ENCODE measurements around the gene PDLIM7. TPM values are rescaled to one million over a fixed set of nuclear protein-coding genes. Genes with fewer than 3 reads are reported as not detected.

PDLIM7 gene
- polyA plus RNA-seq, 1 of the 3 experiments (the other 2 are of a cell fraction): 206 TPM

DNA sequence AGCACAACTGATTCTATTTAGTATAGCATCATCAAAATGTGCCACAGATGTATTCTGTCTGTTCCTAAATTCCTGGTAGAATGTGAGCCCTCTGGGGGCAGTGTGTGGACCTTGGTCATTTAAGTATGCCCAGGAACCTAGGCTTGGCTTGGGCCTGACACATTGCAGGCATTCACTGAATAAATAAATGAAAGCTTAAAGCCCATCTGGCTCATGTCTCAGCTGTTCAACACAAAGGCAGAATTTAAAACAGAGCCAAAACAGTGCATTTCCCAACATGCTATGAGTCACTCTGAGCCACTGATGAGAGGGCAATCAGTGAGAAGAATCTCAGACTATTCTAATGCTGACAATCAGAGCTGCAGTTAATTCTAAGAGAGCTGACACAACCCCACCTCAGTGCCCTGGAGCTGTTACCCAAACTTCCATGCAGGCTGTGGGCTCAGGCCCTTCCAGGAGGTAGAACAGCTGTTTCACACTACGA lies 48.9 kb upstream of the PDLIM7 start (continued):
- peak; percentile 92; the same call in 1 of the 2 replicates for TF ChIP-seq SIN3A (IDR thresholded peaks at IDR 0.05; ENCODE audit: borderline replicate concordance, low read depth, low read length)
- no peak; the same call in 1 of the 2 replicates for TF ChIP-seq RXRA (IDR thresholded peaks at IDR 0.05; ENCODE audit: borderline replicate concordance, low read depth)
- TF ChIP-seq NFIC (IDR thresholded peaks at IDR 0.05; ENCODE audit: borderline replicate concordance): peak; percentile 86
- TF ChIP-seq, protein P1, sequence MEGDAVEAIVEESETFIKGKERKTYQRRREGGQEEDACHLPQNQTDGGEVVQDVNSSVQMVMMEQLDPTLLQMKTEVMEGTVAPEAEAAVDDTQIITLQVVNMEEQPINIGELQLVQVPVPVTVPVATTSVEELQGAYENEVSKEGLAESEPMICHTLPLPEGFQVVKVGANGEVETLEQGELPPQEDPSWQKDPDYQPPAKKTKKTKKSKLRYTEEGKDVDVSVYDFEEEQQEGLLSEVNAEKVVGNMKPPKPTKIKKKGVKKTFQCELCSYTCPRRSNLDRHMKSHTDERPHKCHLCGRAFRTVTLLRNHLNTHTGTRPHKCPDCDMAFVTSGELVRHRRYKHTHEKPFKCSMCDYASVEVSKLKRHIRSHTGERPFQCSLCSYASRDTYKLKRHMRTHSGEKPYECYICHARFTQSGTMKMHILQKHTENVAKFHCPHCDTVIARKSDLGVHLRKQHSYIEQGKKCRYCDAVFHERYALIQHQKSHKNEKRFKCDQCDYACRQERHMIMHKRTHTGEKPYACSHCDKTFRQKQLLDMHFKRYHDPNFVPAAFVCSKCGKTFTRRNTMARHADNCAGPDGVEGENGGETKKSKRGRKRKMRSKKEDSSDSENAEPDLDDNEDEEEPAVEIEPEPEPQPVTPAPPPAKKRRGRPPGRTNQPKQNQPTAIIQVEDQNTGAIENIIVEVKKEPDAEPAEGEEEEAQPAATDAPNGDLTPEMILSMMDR (IDR thresholded peaks at IDR 0.05): peak; percentile 35
- TF ChIP-seq FOXM1 (IDR thresholded peaks at IDR 0.05; ENCODE audit: low read depth): 0 out of 2 replicates have a peak, but pooled peaks have one; percentile 26
- TF ChIP-seq EP300 (IDR thresholded peaks at IDR 0.05; ENCODE audit: borderline replicate concordance in 1 of 2, low read depth in 1 of 2, low read length in 1 of 2): peak; percentile 24 to 51; a peak in 2 of 4 replicates
- TF ChIP-seq, protein P2, sequence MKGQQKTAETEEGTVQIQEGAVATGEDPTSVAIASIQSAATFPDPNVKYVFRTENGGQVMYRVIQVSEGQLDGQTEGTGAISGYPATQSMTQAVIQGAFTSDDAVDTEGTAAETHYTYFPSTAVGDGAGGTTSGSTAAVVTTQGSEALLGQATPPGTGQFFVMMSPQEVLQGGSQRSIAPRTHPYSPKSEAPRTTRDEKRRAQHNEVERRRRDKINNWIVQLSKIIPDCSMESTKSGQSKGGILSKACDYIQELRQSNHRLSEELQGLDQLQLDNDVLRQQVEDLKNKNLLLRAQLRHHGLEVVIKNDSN (IDR thresholded peaks at IDR 0.05; ENCODE audit: borderline replicate concordance, low read depth): peak; percentile 53; the same call in 1 of the 2 replicates

- 92% methylated on average over 4 of the region's 4 CpGs for WGBS (ENCODE audit: low lambda C conversion rate)
- TF ChIP-seq SMC3 (IDR thresholded peaks at IDR 0.05; ENCODE audit: low read depth, low read length) (no peak), RCOR1 (IDR thresholded peaks at IDR 0.05; ENCODE audit: low read length) (no peak), EP300 (IDR thresholded peaks at IDR 0.05; ENCODE audit: borderline replicate concordance in 1 of 2, low read depth in 1 of 2, low read length in 1 of 2) (no peak), TEAD4 (IDR thresholded peaks at IDR 0.05; ENCODE audit: borderline replicate concordance, insufficient read depth) (no peak), FOXJ3 (CRISPR knock-in tag; IDR thresholded peaks at IDR 0.05) (no peak), NRF1 (IDR thresholded peaks at IDR 0.05; ENCODE audit: low read depth, low read length) (no peak), YY1 (IDR thresholded peaks at IDR 0.05; ENCODE audit: low read depth) (no peak), POLR2AphosphoS5 (IDR thresholded peaks at IDR 0.05; ENCODE audit: low read depth, low read length) (no peak), PBX3 (IDR thresholded peaks at IDR 0.05) (no peak), EZH2phosphoT487 (IDR thresholded peaks at IDR 0.05; ENCODE audit: borderline replicate concordance, low read depth) (no peak), MAX (IDR thresholded peaks at IDR 0.05; ENCODE audit: low read depth) (no peak), RXRA (IDR thresholded peaks at IDR 0.05; ENCODE audit: borderline replicate concordance, low read depth) (no peak)
- TF ChIP-seq, protein P3, sequence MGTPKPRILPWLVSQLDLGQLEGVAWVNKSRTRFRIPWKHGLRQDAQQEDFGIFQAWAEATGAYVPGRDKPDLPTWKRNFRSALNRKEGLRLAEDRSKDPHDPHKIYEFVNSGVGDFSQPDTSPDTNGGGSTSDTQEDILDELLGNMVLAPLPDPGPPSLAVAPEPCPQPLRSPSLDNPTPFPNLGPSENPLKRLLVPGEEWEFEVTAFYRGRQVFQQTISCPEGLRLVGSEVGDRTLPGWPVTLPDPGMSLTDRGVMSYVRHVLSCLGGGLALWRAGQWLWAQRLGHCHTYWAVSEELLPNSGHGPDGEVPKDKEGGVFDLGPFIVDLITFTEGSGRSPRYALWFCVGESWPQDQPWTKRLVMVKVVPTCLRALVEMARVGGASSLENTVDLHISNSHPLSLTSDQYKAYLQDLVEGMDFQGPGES (IDR thresholded peaks at IDR 0.05; ENCODE audit: low read depth, low read length): no peak
- TF ChIP-seq, protein P4, sequence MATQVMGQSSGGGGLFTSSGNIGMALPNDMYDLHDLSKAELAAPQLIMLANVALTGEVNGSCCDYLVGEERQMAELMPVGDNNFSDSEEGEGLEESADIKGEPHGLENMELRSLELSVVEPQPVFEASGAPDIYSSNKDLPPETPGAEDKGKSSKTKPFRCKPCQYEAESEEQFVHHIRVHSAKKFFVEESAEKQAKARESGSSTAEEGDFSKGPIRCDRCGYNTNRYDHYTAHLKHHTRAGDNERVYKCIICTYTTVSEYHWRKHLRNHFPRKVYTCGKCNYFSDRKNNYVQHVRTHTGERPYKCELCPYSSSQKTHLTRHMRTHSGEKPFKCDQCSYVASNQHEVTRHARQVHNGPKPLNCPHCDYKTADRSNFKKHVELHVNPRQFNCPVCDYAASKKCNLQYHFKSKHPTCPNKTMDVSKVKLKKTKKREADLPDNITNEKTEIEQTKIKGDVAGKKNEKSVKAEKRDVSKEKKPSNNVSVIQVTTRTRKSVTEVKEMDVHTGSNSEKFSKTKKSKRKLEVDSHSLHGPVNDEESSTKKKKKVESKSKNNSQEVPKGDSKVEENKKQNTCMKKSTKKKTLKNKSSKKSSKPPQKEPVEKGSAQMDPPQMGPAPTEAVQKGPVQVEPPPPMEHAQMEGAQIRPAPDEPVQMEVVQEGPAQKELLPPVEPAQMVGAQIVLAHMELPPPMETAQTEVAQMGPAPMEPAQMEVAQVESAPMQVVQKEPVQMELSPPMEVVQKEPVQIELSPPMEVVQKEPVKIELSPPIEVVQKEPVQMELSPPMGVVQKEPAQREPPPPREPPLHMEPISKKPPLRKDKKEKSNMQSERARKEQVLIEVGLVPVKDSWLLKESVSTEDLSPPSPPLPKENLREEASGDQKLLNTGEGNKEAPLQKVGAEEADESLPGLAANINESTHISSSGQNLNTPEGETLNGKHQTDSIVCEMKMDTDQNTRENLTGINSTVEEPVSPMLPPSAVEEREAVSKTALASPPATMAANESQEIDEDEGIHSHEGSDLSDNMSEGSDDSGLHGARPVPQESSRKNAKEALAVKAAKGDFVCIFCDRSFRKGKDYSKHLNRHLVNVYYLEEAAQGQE (IDR thresholded peaks at IDR 0.05; ENCODE audit: low read depth, low read length): no peak
Observed at GRCh38 chr5:177545487-177546257, 48.3 kb upstream of the PDLIM7 start.

More at GRCh38 chr5:177545487-177546257, 48.3 kb upstream of the PDLIM7 start:
- DNase-seq: no peak
- H3F3A ChIP-seq (replicated peaks; ENCODE audit: insufficient read depth): peaks cover 32% of the 10 kb centered on the region
- H3K9ac ChIP-seq: no peak overlapping the region
- H3K4me2 ChIP-seq: no peak overlapping the region
- H2AFZ ChIP-seq (ENCODE audit: low read depth): no peak overlapping the region
- CTCF ChIA-PET: interaction anchor here (0.6 to 3.7 kb wide), 4 partner anchors 12 to 543 kb away, joined by 4 to 12 read pairs (median 7); no protein-coding TSS in a partner anchor
- H3K9me2 ChIP-seq: no peaks in the 10 kb centered on the region
- POLR2A ChIA-PET: no interaction called here
- no peak overlapping the region for H3K4me3 ChIP-seq (ENCODE audit: low read depth in 2 of 2, low read length in 1 of 2)
- H3K27me3 ChIP-seq (ENCODE audit: insufficient read depth): no peaks in the 10 kb centered on the region
- peak overlapping the region; percentile 74 to 75 for H3K27ac ChIP-seq (ENCODE audit: low read depth in 2 of 2, low read length in 1 of 2)
- peaks cover 83% of the 10 kb centered on the region for H4K20me1 ChIP-seq (ENCODE audit: insufficient read depth)
- H3K4me1 ChIP-seq (ENCODE audit: control insufficient read depth in 1 of 2, insufficient read depth in 2 of 2, low read depth in 1 of 2, low read length in 1 of 2): peaks cover 10 to 31% of the 10 kb centered on the region in 2 experiments
- H3K79me2 ChIP-seq (ENCODE audit: insufficient read depth): peaks cover 90% of the 10 kb centered on the region
- no peaks in the 10 kb centered on the region for H3K9me3 ChIP-seq
- H3K36me3 ChIP-seq (replicated peaks in 1 of 2; ENCODE audit: control insufficient read depth in 1 of 2, insufficient read depth in 2 of 2, low read length in 1 of 2): peaks cover 9 to 20% of the 10 kb centered on the region in 2 experiments
